Stimulated activated CD8-positive, alpha-beta memory T cell treated with anti-CD3 and anti-CD28 coated beads, Interleukin-4, amount 100 ng/mL, for 4 hours (primary cell): Measurements from ENCODE around the gene PLBD2.

Experiments
- DNase-seq, 2 donors: peaks; one replicate each; pipeline ENCODE4 v3.0.0-alpha.2; 2020; ENCODE audit warnings: low read depth in 2 of 2, low spot score in 1 of 2

Gene PLBD2

DNA sequence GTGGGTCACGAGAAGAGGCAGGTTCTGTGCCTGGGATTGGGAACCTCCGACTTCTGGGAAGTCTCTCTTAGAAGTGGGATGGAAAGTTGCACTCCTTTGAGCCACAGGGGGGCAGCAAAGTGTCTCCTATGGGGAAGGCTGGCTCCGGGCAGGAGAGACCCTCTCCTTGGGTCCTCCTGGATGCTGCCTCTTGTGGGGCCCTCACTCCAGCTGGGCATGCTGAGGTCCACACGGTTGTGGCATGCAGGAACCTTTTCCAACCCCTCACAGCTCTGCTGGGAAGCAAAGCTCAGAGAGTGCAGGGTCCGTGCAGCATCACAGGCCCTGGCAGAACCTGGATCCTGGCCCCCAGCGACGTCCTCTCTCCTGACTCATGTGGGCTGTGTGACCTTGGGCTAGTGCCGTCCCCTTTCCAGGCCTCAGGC, 81.2 kb downstream of the PLBD2 start:
- no peak for DNase-seq

DNA sequence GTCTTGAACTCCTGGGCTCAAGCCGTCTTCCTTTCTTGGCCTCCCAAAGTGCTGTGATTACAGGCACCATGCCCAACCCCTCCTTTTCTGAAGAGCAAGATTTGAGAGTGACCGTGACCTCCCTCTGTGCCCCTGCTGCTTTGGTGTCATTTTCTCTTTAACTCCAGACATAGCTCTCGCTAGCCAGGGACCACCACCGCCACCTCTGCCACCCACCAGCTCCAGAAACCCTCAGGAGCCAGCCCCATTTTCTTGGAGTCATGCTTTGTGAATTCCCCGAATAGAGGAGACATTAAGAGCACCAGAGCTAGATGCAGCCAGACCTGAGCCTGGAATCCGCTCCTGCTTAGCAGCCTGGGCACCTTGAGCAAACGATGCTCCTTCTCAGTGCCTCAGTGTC, 81.9 kb downstream of the PLBD2 start:
- no peak for DNase-seq
